GM20431 (cell line): ENCODE results near the gene SCD5.

Experiments
- in situ Hi-C: fragments of 300-500 bp; cut with MseI, MboI; formaldehyde crosslinking; loops from one replicate; pipeline ENCODE4 v1.15.0; 2020; ENCODE audit warnings: low sequenced_read_pairs; ENCODE audit not compliant: unreplicated experiment

SCD5 gene

DNA sequence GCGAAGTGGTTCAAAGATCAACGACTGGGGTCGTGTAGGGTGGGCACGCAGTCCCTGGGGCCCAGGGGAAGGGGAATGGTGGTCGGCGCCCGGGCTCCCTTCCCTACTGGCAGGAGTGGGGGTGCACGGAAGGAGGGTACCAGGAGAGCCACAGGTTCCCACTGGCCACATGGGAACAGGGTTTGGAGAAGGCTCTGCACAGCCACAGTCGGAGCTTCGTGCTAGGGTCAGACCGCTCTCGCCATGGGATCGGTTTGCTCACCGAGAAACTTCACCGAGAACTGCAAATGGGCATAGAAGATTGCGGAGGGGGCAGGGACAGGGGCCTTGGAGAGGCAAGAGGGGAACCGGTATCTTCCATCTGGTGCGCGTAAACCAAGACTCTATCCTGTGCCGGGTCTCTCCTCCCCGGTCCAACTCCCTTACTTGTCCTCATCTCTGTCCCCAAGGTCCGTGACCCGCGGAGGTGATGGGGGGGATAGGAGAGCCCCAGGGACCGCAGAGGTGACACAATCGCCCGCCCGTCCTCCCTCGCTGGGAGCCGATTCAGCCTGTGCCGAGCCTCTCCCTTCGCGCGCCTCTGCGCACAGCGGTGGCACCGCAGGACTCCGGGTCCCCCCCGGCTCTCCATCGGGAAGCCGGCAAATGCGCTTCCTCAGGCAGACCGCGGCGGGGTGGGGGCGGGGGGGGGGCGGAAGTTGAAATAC lies 1.0 kb downstream of the SCD5 start:
- in situ Hi-C loops, result no loop called here

DNA sequence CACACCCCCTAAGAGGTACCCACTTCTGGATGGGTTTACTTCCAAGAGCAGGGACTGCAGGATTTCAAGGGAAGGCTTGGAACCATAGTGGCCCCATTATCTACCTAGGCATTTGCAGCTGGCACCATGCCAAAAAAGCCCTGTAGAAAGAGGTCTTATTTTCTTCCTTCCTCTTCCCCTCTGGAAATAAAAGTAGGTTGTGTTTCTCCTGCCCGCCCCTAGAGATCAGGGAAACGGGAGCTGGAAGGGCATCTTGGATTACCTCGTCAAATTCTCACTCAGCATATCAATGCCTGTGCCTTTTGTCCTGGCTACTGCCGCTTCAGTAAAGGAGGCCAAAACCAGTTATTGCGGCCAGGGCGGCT lies 1.6 kb downstream of the SCD5 start:
- in situ Hi-C loops, result no loop called here

DNA sequence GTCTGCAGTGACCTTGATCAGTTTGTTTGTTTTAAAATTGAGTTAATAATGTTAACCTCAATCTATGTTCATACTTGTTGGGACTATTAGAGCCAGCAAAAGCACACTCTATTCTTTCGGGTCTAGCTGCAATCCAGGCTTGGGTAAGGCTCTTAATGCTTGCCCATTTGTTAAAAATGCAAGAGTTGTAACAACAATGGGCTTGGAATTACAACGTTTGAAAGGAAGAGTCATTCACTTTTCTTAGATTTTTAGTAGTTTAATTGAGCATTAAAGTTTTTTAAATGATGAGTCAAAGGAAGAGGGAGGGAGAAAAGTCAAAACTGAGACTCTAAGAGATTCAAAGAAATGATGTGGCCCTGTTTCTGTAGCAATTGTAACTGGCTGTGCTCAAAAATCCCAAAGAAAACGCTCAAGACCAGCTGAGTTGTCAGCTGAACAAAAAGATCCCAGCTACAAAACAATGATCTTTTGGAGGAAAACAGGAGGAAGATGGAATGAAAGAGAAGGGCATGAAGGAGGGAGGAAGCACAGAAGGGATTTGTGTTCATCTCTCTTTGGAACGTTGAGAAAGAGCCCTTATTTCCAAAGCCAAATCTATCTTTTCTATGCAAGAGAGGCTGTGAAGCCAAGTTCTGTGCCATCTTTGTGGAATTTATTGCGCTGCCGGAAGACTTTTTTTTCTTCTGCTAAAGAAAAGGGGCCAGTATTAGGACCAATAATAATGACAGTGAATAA lies 5.5 kb downstream of the SCD5 start:
- in situ Hi-C loops, result no loop called here

- in situ Hi-C loops, result no loop called here
Observed at GRCh38 chr4:82791179-82791578, 7.4 kb downstream of the SCD5 start.

- in situ Hi-C loops, result no loop called here
Observed at GRCh38 chr4:82790060-82790660, 8.4 kb downstream of the SCD5 start.

DNA sequence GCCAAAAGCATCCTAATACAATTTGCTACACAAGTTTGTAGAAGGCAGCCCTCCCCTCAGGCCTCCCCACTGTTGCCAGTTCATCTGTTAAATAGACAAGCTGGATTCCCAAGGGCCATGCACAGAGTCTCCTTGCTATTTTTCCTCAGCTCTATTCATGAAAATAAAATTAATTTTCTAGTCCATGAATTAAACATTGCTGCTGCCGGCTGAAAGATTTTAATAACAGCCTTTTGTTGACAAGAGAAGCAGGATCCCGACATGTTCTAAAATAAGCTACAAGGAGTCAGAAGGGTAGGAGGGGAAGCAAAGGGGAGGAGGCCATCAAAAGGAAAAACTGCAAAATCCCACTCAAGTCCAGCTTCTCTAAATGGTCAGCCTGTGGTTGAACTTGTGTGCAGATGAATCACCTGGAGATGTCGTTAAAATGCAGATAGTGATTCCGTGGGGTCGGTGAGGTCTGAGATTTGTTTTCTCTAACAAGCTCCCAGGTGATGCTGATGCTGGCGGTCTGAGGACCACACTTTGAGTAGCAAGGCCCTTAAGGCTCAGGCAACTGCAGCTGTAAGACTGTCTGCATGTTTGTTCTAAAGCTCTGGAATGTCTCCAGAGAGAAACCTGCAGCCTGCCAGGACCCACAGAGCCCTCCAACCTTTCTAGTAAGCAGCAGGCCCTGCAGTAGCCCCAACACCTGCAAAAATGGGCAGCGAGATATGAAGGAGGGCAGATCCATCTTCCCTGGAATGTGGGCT lies 9.4 kb downstream of the SCD5 start:
- in situ Hi-C loops, result no loop called here

- in situ Hi-C loops, result no loop called here
Observed at GRCh38 chr4:82787342-82787741, 11.3 kb downstream of the SCD5 start.

DNA sequence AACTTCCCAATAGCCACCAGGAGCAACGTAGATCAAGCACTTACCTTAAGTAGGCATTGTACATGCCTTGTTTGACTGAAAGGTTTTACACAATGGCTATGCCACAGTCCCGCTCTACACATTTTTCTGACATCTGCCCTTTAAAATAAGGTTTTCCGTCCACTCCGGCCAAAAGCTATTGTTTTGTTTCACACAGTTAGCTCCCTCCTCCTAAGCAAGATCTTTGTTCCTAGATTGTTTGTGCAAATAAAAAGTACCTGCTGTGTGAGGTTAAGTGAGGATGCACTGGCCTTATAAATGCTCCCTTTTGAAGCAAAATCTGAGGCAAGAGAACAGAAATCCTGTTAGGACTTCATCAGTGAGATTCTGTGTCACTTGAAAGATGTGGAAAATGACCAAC lies 11.8 kb downstream of the SCD5 start:
- in situ Hi-C loops, result no loop called here

- in situ Hi-C loops, result no loop called here
Observed at GRCh38 chr4:82785611-82786400, 12.8 kb downstream of the SCD5 start.

DNA sequence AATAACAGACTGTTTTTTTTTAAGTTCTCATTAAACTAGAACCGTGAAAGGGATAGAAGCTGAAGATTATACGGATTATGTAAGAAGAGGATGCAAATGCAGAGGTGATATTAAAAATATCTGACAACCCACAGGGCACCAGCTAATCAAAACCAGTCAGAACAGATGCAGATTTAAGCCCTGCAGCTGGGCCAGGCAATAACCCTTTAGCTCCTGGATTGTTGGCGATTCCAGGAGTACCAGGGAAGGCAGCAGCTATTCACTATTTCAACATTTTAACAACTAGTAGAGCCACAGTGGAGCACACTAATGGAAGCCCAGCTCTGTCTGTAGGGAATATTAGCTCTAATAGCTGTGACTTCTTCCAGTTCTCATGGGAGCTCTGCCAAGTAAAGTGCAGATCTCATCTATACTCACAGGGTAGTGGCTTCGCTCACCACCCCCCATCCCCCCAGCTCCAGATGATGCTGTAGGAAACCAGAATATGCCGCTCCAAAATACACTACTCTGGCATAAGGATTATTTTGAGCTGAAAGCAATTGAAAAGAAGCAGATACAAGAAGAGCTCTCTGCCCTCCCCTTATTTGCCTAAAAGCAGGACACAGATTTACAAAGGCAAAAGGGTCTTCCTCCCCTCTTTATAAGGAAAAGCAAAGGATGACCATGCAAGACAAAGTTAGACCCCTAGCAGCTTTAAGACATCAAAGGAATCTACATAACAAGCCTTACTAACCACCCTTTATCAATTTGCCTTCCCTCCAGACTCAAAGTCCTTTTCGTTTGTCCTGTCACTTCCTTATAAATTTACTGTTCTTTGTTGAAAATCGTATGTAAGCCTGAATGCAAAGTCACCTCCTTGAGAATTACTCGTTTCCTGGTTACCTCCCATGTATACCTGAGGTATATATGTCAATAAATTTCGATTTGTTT lies 13.7 kb downstream of the SCD5 start:
- in situ Hi-C loops, result no loop called here

GRCh38 chr4:82782626-82783345 lies 15.8 kb downstream of the SCD5 start:
- in situ Hi-C loops, result no loop called here

GRCh38 chr4:82780752-82781231 lies 17.8 kb downstream of the SCD5 start:
- in situ Hi-C loops, result no loop called here

- in situ Hi-C loops, result no loop called here
Observed at GRCh38 chr4:82780170-82780751, 18.3 kb downstream of the SCD5 start.

- in situ Hi-C loops, result no loop called here
Observed at GRCh38 chr4:82779032-82779431, 19.6 kb downstream of the SCD5 start.

DNA sequence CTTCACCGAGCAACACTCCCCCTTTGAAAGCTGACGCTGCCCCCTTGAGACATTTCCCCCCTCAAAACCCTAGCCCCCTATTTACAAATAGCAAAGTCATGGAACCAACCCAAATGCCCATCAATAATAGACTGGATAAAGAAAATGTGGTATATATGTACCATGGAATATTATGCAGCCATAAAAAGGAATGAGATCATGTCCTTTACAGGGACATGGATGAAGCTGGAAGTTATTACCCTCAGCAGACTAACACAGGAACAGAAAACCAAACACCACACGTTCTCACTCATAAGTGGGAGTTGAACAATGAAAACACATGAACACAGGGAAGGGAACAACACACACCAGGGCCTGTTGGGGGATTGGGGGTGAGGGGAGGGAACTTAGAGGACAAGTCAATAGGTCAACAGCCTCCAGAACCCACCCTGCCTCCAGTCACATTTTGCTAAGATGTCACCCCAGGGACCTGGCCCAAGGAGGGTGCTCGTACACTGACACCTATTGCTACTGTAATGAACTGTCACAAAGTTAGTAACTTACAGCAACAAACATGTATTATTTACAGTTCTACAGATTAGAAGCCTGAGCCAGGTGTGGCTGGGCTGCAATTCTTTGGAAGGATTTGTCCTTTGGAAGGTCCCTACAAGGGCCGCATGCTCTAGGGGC lies 20.6 kb downstream of the SCD5 start:
- in situ Hi-C loops, result no loop called here

DNA sequence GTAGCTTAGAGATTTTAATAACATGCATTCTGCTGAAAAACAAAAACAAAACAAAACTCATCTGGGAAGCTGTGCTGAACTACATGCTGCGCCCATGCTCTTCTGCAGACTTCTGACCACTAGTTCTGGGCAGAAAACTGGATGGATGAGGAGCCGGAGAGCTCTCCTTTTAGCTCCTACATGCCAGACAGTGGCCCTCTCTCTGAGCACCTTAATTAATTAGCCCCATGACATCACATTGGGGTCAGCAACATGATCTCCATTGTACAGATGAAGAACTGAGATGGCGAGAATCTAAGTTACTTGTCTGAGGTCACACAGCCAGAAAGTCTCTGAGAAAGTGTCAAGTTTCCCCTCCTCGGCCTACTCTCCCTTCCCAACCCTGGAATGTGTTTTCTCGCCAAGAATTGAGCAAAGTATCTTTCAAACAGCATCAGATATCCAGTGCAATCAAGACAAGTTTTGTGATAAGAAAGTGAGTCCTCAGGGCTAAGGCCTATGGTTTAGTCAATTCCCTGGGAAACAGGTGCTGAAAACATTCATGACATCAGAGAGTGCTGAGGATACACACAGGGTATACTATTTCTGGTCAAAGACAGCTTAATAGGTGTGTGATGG lies 21.6 kb downstream of the SCD5 start:
- in situ Hi-C loops, result no loop called here

DNA sequence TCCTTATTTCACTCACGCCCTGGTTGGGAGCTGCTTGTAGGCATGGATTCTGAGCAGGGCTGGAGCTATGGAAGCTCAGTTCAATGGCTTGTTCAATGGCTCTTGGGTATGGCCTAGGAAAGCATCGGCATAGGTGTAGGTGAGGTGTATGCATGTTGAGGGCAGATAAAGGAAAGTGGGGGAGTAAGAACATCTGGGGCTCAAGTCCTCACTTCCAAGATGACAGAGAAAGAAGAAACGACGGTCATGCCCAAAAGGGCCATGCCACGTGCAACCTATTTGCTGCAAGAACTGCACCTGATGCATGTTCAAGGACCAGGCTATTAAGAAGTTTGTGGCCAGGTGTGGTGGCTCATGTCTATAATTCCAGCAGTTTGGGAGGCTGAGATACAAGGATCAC lies 23.4 kb downstream of the SCD5 start:
- in situ Hi-C loops, result no loop called here
